GM08714 (cell line): ENCODE results near the gene ELP2.
A peak's percentile ranks its signal among the peaks of the same experiment; 100 is the strongest.
"Not testable (repeated sequence)": the region's sequence is repeated elsewhere in the genome, so short reads cannot be mapped to it uniquely, and the experiment has no call there.

Experiments
- H3K4me3 ChIP-seq: fragments of 200-500 bp; sonication (Bioruptor generic); 2 replicates; pipeline ENCODE4 v1.5.1; 2014; ENCODE audit warnings: mild to moderate bottlenecking, low read length, inconsistent platforms
- ZNF274 ChIP-seq: IDR thresholded peaks from 2 replicates; pipeline ENCODE4 v1.6.1; 2012; ENCODE audit warnings: mild to moderate bottlenecking, low read depth, low read length

The ELP2 gene

GRCh38 chr18:36129300-36130038 is at the start of gene ELP2, which contains the start of gene SLC39A6:
Gene ELP2 (plus strand): TSS chr18:36129899. CDS start chr18:36129934, 35 bp downstream.
Gene SLC39A6 (minus strand): TSS chr18:36129340. CDS start chr18:36127007, 2,333 bp downstream.
- TF ChIP-seq ZNF274 = no peak
- peak within 1 kb of the TSS; percentile 97 for H3K4me3 ChIP-seq

- H3K4me3 ChIP-seq = not testable (repeated sequence)
Observed at GRCh38 chr18:36081118-36081517, 48.6 kb upstream of the ELP2 start.

- no peak overlapping the region for H3K4me3 ChIP-seq
- TF ChIP-seq ZNF274 = no peak
Observed at GRCh38 chr18:36083729-36084128, 46.0 kb upstream of the ELP2 start.

- H3K4me3 ChIP-seq = no peak overlapping the region
- TF ChIP-seq ZNF274 = no peak
Observed at GRCh38 chr18:36085195-36085594, 44.5 kb upstream of the ELP2 start.

GRCh38 chr18:36086186-36086585 is 43.5 kb upstream of the ELP2 start:
- no peak overlapping the region for H3K4me3 ChIP-seq
- no peak for TF ChIP-seq ZNF274

GRCh38 chr18:36088256-36088655 is 41.4 kb upstream of the ELP2 start:
- TF ChIP-seq ZNF274 = no peak
- H3K4me3 ChIP-seq = no peak overlapping the region

- no peak overlapping the region for H3K4me3 ChIP-seq
- TF ChIP-seq ZNF274 = no peak
Observed at GRCh38 chr18:36089001-36089400, 40.7 kb upstream of the ELP2 start.

- H3K4me3 ChIP-seq = not testable (repeated sequence)
Observed at GRCh38 chr18:36092116-36092515, 37.6 kb upstream of the ELP2 start.

- no peak overlapping the region for H3K4me3 ChIP-seq
- no peak for TF ChIP-seq ZNF274
Observed at GRCh38 chr18:36094431-36094830, 35.3 kb upstream of the ELP2 start.

GRCh38 chr18:36095936-36096519 is 33.7 kb upstream of the ELP2 start:
- no peak overlapping the region for H3K4me3 ChIP-seq
- no peak for TF ChIP-seq ZNF274

GRCh38 chr18:36096955-36097354 is 32.7 kb upstream of the ELP2 start:
- TF ChIP-seq ZNF274 = no peak
- no peak overlapping the region for H3K4me3 ChIP-seq

- no peak for TF ChIP-seq ZNF274
- H3K4me3 ChIP-seq = no peak overlapping the region
Observed at GRCh38 chr18:36099311-36099710, 30.4 kb upstream of the ELP2 start.

GRCh38 chr18:36101943-36102342 is 27.8 kb upstream of the ELP2 start:
- H3K4me3 ChIP-seq = no peak overlapping the region
- TF ChIP-seq ZNF274 = no peak

GRCh38 chr18:36104749-36105148 is 24.9 kb upstream of the ELP2 start:
- TF ChIP-seq ZNF274 = no peak
- no peak overlapping the region for H3K4me3 ChIP-seq

GRCh38 chr18:36107477-36107876 is 22.2 kb upstream of the ELP2 start:
- TF ChIP-seq ZNF274 = no peak
- no peak overlapping the region for H3K4me3 ChIP-seq

- H3K4me3 ChIP-seq = no peak overlapping the region
- TF ChIP-seq ZNF274 = no peak
Observed at GRCh38 chr18:36108196-36108595, 21.5 kb upstream of the ELP2 start.

GRCh38 chr18:36108601-36109000 is 21.1 kb upstream of the ELP2 start:
- no peak overlapping the region for H3K4me3 ChIP-seq
- TF ChIP-seq ZNF274 = no peak
